ENCODE results near the gene SF3B5.
"Not testable (repeated sequence)": the region's sequence is repeated elsewhere in the genome, so short reads cannot be mapped to it uniquely, and the experiment has no call there.

The SF3B5 gene

GRCh38 chr6:144104898-144105487, 9.6 kb upstream of the SF3B5 start:
- DNase-seq (ENCODE audit: low read depth in 3 of 3), result peak in 1 of 3 experiments; percentile 40

GRCh38 chr6:144104488-144104887, 9.1 kb upstream of the SF3B5 start:
- DNase-seq (ENCODE audit: low read depth in 3 of 3), result no peak

- DNase-seq (ENCODE audit: low read depth in 3 of 3), result no peak
These were observed 7.7 kb upstream of the SF3B5 start for GRCh38 chr6:144103026-144103563.

GRCh38 chr6:144098993-144099392, 3.6 kb upstream of the SF3B5 start:
- no peak for DNase-seq (ENCODE audit: low read depth in 3 of 3)

- DNase-seq (ENCODE audit: low read depth in 3 of 3), result no peak
These were observed 641 bp downstream of the SF3B5 start for GRCh38 chr6:144094731-144095133.

- no peak for DNase-seq (ENCODE audit: low read depth in 3 of 3)
These were observed 1.7 kb downstream of the SF3B5 start for GRCh38 chr6:144093658-144094057.

- no peak for DNase-seq (ENCODE audit: low read depth in 3 of 3)
These were observed 2.1 kb downstream of the SF3B5 start for GRCh38 chr6:144093236-144093635.

- no peak for DNase-seq (ENCODE audit: low read depth in 3 of 3)
These were observed 5.0 kb downstream of the SF3B5 start for GRCh38 chr6:144090384-144090783.

GRCh38 chr6:144087789-144088426, 7.5 kb downstream of the SF3B5 start:
- DNase-seq (ENCODE audit: low read depth in 3 of 3), result no peak

GRCh38 chr6:144086959-144087358, 8.4 kb downstream of the SF3B5 start:
- DNase-seq (ENCODE audit: low read depth in 3 of 3), result no peak

- DNase-seq (ENCODE audit: low read depth in 3 of 3), result no peak
These were observed 12.2 kb downstream of the SF3B5 start for GRCh38 chr6:144083172-144083571.

GRCh38 chr6:144082412-144082811, 13.0 kb downstream of the SF3B5 start:
- not testable (repeated sequence) for DNase-seq (ENCODE audit: low read depth in 3 of 3)

- DNase-seq (ENCODE audit: low read depth in 3 of 3), result no peak
These were observed 17.5 kb downstream of the SF3B5 start for GRCh38 chr6:144077871-144078270.

GRCh38 chr6:144075875-144076274, 19.5 kb downstream of the SF3B5 start:
- no peak for DNase-seq (ENCODE audit: low read depth in 3 of 3)

- no peak for DNase-seq (ENCODE audit: low read depth in 3 of 3)
These were observed 20.2 kb downstream of the SF3B5 start for GRCh38 chr6:144075187-144075586.

- no peak for DNase-seq (ENCODE audit: low read depth in 3 of 3)
These were observed 22.3 kb downstream of the SF3B5 start for GRCh38 chr6:144073024-144073423.

- DNase-seq (ENCODE audit: low read depth in 3 of 3), result no peak
These were observed 25.9 kb downstream of the SF3B5 start for GRCh38 chr6:144069506-144069905.

GRCh38 chr6:144068794-144069193, 26.6 kb downstream of the SF3B5 start:
- no peak for DNase-seq (ENCODE audit: low read depth in 3 of 3)

GRCh38 chr6:144066741-144067484, 28.5 kb downstream of the SF3B5 start:
- peak in 1 of 3 experiments; percentile 36 for DNase-seq (ENCODE audit: low read depth in 3 of 3)

GRCh38 chr6:144066255-144066654, 29.1 kb downstream of the SF3B5 start:
- DNase-seq (ENCODE audit: low read depth in 3 of 3), result no peak

- no peak for DNase-seq (ENCODE audit: low read depth in 3 of 3)
These were observed 30.1 kb downstream of the SF3B5 start for GRCh38 chr6:144065213-144065660.

- peak; percentile 49 to 75 (median 50) for DNase-seq (ENCODE audit: low read depth in 3 of 3)
These were observed 30.8 kb downstream of the SF3B5 start for GRCh38 chr6:144064402-144065212.

Data from stimulated activated CD4-positive, alpha-beta T cell treated with anti-CD3 and anti-CD28 coated beads, TNF-alpha, amount 100 ng/mL, for 24 hours (primary cell).